AG10803 (cell line): Measurements from ENCODE around the gene EPOP.

ENCODE experiments used
- DNase-seq: peaks from one replicate; pipeline ENCODE4 v3.0.0; 2010; ENCODE audit warnings: low read depth
- H3K4me3 ChIP-seq: 2 replicates; pipeline ENCODE4 v1.5.1; 2011; ENCODE audit warnings: mild to moderate bottlenecking, low read length, control low read depth
- CTCF ChIP-seq: conservative IDR thresholded peaks from 2 replicates; pipeline ENCODE4 v1.5.1; 2011; ENCODE audit warnings: mild to moderate bottlenecking, low read length, control low read depth, inconsistent platforms

EPOP gene

GRCh38 chr17:38710604-38710962, 35.8 kb upstream of the EPOP start:
- no peak overlapping the region for H3K4me3 ChIP-seq
- no peak for TF ChIP-seq CTCF
- no peak for DNase-seq

- no peak for DNase-seq
- no peak for TF ChIP-seq CTCF
- no peak overlapping the region for H3K4me3 ChIP-seq
Measured at GRCh38 chr17:38709864-38710603, 35.3 kb upstream of the EPOP start.

GRCh38 chr17:38709104-38709820, 34.5 kb upstream of the EPOP start:
- DNase-seq: no peak
- H3K4me3 ChIP-seq: no peak overlapping the region
- TF ChIP-seq CTCF: no peak

GRCh38 chr17:38707678-38708351, 33.1 kb upstream of the EPOP start:
- no peak overlapping the region for H3K4me3 ChIP-seq
- TF ChIP-seq CTCF: no peak
- DNase-seq: no peak

- no peak for DNase-seq
- peak overlapping the region; percentile 74 for H3K4me3 ChIP-seq
- TF ChIP-seq CTCF: no peak
Measured at GRCh38 chr17:38706505-38707216, 31.9 kb upstream of the EPOP start.

- no peak for TF ChIP-seq CTCF
- peak; percentile 25 for DNase-seq
- H3K4me3 ChIP-seq: peak overlapping the region; percentile 74
Measured at GRCh38 chr17:38705803-38706504, 31.2 kb upstream of the EPOP start.
